Hepatocyte (in vitro differentiated cells): ENCODE data around the gene FBL. TPM values are rescaled to one million over a fixed set of nuclear protein-coding genes. Genes with fewer than 3 reads are reported as not detected.

Source experiments
- DNase-seq: peaks from one replicate; pipeline ENCODE4 v3.0.0-alpha.2; 2016; ENCODE audit warnings: low spot score
- H2AFZ ChIP-seq: fragments of 200-600 bp; sonication (generic); 2 replicates; pipeline ENCODE4 v1.6.0; 2016; ENCODE audit warnings: antibody characterized with exemption, mild to moderate bottlenecking
- H3K27ac ChIP-seq: fragments of 200-600 bp; sonication (generic); 2 replicates; pipeline ENCODE4 v1.5.1; 2016; ENCODE audit warnings: mild to moderate bottlenecking
- H3K27me3 ChIP-seq: fragments of 200-600 bp; sonication (generic); 2 replicates; pipeline ENCODE4 v1.6.1; 2016
- H3K36me3 ChIP-seq: fragments of 200-600 bp; sonication (generic); replicated peaks from 2 replicates; pipeline ENCODE4 v1.5.1; 2016; ENCODE audit warnings: low read depth; ENCODE audit not compliant: insufficient read depth
- H3K4me1 ChIP-seq: fragments of 200-600 bp; sonication (generic); 2 replicates; pipeline ENCODE4 v1.5.1; 2016; ENCODE audit warnings: mild to moderate bottlenecking, moderate library complexity; ENCODE audit not compliant: insufficient read depth
- H3K4me2 ChIP-seq: fragments of 200-600 bp; sonication (generic); 2 replicates; pipeline ENCODE4 v1.6.0; 2016
- H3K4me3 ChIP-seq: fragments of 200-600 bp; sonication (generic); 2 replicates; pipeline ENCODE4 v1.5.1; 2016; ENCODE audit warnings: mild to moderate bottlenecking
- H3K79me2 ChIP-seq: fragments of 200-600 bp; sonication (generic); 2 replicates; pipeline ENCODE4 v1.6.0; 2017; ENCODE audit warnings: mild to moderate bottlenecking
- H3K9me2 ChIP-seq: fragments of 200-600 bp; sonication (generic); replicated peaks from 2 replicates; pipeline ENCODE4 v1.6.0; 2017; ENCODE audit warnings: mild to moderate bottlenecking; ENCODE audit not compliant: insufficient read depth
- H3K9me3 ChIP-seq: fragments of 200-600 bp; sonication (generic); 2 replicates; pipeline ENCODE4 v1.5.1; 2016; ENCODE audit warnings: low read depth, mild to moderate bottlenecking
- H4K20me1 ChIP-seq: fragments of 200-600 bp; sonication (generic); 2 replicates; pipeline ENCODE4 v1.6.0; 2016; ENCODE audit warnings: mild to moderate bottlenecking; ENCODE audit not compliant: insufficient read depth, poor library complexity, severe bottlenecking
- EZH2 ChIP-seq: fragments of 200-600 bp; sonication (generic); IDR thresholded peaks from 2 replicates; pipeline ENCODE4 v1.6.1; 2016; ENCODE audit warnings: antibody characterized with exemption, mild to moderate bottlenecking, borderline replicate concordance
- EZH2phosphoT487 ChIP-seq: fragments of 200-600 bp; sonication (generic); IDR thresholded peaks from one replicate; pipeline ENCODE4 v1.6.1; 2018; ENCODE audit warnings: antibody characterized with exemption, mild to moderate bottlenecking, low read depth, moderate library complexity; ENCODE audit not compliant: unreplicated experiment, severe bottlenecking
- WGBS: methylation state at CpG from one replicate; pipeline ENCODE4 v1.1.6; 2016; ENCODE audit warnings: low lambda C conversion rate; ENCODE audit errors: missing lambda C conversion rate; 5-methylcytosine and 5-hydroxymethylcytosine counted together
- polyA plus RNA-seq: library from polyadenylated mRNA; unstranded; fragments of >200 nt; fragmentation: Nextera tagmentation; extraction: Ambion mirVana; gene quantifications from 2 replicates; pipeline ENCODE4 v1.2.1, GENCODE V29; 2016
- total RNA-seq: library from RNA; depleted of rRNA; stranded (reverse); fragments of >200 nt; gene quantifications from 2 replicates; pipeline ENCODE4 v1.2.3, GENCODE V29; 2014
- TF ChIP-seq, protein P1 (sequence below): fragments of 200-600 bp; sonication (generic); IDR thresholded peaks from 2 replicates; pipeline ENCODE4 v1.5.1; 2016; ENCODE audit warnings: antibody characterized with exemption, mild to moderate bottlenecking; ENCODE audit not compliant: poor library complexity

Gene FBL
- total and polyA plus RNA-seq, 2 experiments from 2014 or later = 69.6 to 104 TPM

DNA sequence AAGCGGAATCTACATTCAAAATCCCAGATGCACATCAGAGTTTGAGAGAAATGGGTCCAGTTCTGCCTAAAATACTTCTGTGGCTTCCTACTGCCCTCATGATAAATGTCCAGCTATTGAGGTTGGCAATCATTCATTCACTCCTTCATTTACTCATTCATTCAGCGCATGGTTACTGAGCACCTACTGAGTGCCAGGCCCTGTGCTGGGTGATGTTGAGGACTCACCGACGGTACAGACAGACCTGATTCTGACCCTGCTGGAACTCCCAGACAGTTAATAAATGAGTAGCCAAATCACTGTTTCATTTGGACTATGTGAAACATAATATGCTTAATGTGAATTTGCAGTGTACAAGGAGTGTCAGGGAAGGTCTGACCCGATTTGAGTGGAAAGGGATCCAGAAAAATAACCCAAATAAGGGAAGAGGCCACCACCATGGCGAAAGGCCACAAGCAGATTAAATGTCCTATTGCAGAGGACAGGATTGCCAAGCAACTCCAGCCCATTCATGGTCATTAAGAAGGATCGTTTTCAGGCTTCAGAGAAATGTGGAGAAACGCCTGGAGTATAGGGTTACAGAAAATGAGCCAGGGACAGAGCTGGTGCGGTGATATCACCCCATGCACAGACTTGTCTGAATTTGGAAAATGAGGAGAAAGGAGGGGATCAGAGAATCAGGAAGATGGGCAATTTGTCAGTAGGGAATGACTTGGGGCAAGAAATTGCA is 32.8 kb downstream of the FBL start:
- Histone ChIP-seq H3K79me2 (no peaks in the 10 kb centered on the region), H3K36me3 (no peaks in the 10 kb centered on the region), H3K9me3 (no peaks in the 10 kb centered on the region), H3K4me1 (no peaks in the 10 kb centered on the region), H2AFZ (no peak overlapping the region), H4K20me1 (no peaks in the 10 kb centered on the region), H3K4me2 (no peak overlapping the region), H3K9me2 (no peaks in the 10 kb centered on the region), H3K4me3 (no peak overlapping the region), H3K27me3 (no peaks in the 10 kb centered on the region), H3K27ac (no peak overlapping the region)
- no peak for DNase-seq
- TF ChIP-seq, protein P1, sequence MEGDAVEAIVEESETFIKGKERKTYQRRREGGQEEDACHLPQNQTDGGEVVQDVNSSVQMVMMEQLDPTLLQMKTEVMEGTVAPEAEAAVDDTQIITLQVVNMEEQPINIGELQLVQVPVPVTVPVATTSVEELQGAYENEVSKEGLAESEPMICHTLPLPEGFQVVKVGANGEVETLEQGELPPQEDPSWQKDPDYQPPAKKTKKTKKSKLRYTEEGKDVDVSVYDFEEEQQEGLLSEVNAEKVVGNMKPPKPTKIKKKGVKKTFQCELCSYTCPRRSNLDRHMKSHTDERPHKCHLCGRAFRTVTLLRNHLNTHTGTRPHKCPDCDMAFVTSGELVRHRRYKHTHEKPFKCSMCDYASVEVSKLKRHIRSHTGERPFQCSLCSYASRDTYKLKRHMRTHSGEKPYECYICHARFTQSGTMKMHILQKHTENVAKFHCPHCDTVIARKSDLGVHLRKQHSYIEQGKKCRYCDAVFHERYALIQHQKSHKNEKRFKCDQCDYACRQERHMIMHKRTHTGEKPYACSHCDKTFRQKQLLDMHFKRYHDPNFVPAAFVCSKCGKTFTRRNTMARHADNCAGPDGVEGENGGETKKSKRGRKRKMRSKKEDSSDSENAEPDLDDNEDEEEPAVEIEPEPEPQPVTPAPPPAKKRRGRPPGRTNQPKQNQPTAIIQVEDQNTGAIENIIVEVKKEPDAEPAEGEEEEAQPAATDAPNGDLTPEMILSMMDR = no peak
- TF ChIP-seq EZH2 (no peak), EZH2phosphoT487 (no peak)
- 76% methylated on average over 9 of the region's 9 CpGs for WGBS

DNA sequence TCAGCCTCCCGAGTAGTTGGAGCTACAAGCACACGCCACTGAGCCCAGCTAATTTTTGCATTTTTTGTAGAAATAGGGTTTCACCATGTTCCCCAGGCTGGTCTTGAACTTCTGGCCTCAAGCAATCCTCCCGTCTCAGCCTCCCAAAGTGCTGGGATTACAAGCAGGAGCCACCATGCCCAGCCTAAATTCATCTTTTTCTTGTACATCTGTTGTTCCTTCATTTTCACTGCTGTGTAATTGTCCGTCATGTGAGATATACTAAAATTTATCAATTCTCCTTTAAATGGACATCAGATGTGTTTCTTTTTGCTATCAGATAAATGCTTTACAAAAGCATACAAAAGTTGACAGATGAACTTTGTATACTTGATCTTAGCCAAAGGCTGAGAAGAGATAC is 35.1 kb downstream of the FBL start:
- no peak for DNase-seq
- Histone ChIP-seq H3K79me2 (no peaks in the 10 kb centered on the region), H2AFZ (no peak overlapping the region), H3K36me3 (no peaks in the 10 kb centered on the region), H3K27ac (no peak overlapping the region), H3K4me1 (no peaks in the 10 kb centered on the region), H3K4me3 (no peak overlapping the region), H3K9me3 (no peaks in the 10 kb centered on the region), H3K9me2 (no peaks in the 10 kb centered on the region), H4K20me1 (no peaks in the 10 kb centered on the region), H3K4me2 (no peak overlapping the region), H3K27me3 (no peaks in the 10 kb centered on the region)
- TF ChIP-seq EZH2phosphoT487 (no peak), EZH2 (no peak)
- TF ChIP-seq, protein P1 = no peak
- WGBS = 94% methylated on average over 4 of the region's 4 CpGs

DNA sequence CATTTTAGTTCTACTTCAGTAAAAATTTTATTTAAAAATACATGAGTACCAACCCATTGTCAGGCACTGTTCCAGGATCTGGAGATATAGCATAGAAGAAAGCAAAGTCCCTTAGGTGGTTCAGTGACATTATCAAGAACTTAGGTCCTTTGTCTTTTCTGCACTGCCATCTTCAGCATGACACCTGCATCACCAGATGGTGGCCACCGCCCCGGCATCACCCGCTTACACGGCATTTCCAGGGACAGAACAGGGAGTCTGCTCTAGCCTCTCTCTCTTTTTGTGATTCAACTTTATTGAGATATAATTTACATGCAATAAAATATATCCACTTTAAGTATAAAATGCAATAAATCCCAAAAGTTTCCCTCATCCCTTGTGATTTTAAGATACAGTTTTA is 35.8 kb downstream of the FBL start:
- H3K9me3 ChIP-seq = no peaks in the 10 kb centered on the region
- H3K9me2 ChIP-seq = no peaks in the 10 kb centered on the region
- H3K79me2 ChIP-seq = no peaks in the 10 kb centered on the region
- H2AFZ ChIP-seq = no peak overlapping the region
- no peaks in the 10 kb centered on the region for H3K27me3 ChIP-seq
- H4K20me1 ChIP-seq = no peaks in the 10 kb centered on the region
- DNase-seq = no peak
- H3K4me2 ChIP-seq = no peak overlapping the region
- no peak overlapping the region for H3K4me3 ChIP-seq
- WGBS = 90% methylated on average over 4 of the region's 4 CpGs
- no peak overlapping the region for H3K27ac ChIP-seq
- H3K4me1 ChIP-seq = no peaks in the 10 kb centered on the region
- no peaks in the 10 kb centered on the region for H3K36me3 ChIP-seq
- TF ChIP-seq EZH2phosphoT487 (no peak), EZH2 (no peak)
- TF ChIP-seq, protein P1 = no peak
